Panc1 (cell line): ENCODE results near the gene RFC5. TPM values are rescaled to one million over a fixed set of nuclear protein-coding genes. Genes with fewer than 3 reads are reported as not detected.

Experiments
- ATAC-seq: fragments of 200-7000 bp; cut with Tn5 transposase; 2 replicates; pipeline ENCODE4 v1.9.1; 2020; ENCODE audit warnings: mild to moderate bottlenecking, moderate library complexity
- BruUV-seq: library from RNA; stranded (reverse); fragments of 400-500 nt; replicated peaks from 2 replicates; lab custom pipeline; 2021; lab: Mats Ljungman, UMichigan
- CTCF ChIA-PET: fragments of 300-600 bp; sonication (Branson Sonifier 250); formaldehyde crosslinking; loops from one replicate; lab custom pipeline; 2022; ENCODE audit warnings: antibody characterized with exemption; lab: Charles Lee
- POLR2A ChIA-PET: fragments of 300-600 bp; sonication (Branson Sonifier 250); formaldehyde crosslinking; loops from one replicate; lab custom pipeline; 2022; ENCODE audit warnings: antibody characterized with exemption; lab: Charles Lee
- DNase-seq: peaks from one replicate; pipeline ENCODE4 v3.0.0-alpha.2; 2010; ENCODE audit warnings: low read depth, low spot score
- H3K27ac ChIP-seq: 2 replicates; pipeline ENCODE4 v1.5.1; 2011; ENCODE audit warnings: mild to moderate bottlenecking, low read length, inconsistent platforms
- H3K27me3 ChIP-seq: fragments of 200-500 bp; sonication (Bioruptor generic); 2 replicates; pipeline ENCODE4 v1.6.0; 2014; ENCODE audit warnings: low read length, inconsistent platforms; ENCODE audit not compliant: control insufficient read depth, insufficient read depth
- H3K36me3 ChIP-seq: fragments of 200-500 bp; sonication (Bioruptor generic); 2 replicates; pipeline ENCODE4 v1.5.1; 2014; ENCODE audit warnings: inconsistent platforms, mild to moderate bottlenecking, low read length, moderate library complexity; ENCODE audit not compliant: control insufficient read depth, insufficient read depth
- H3K4me1 ChIP-seq: 2 replicates; pipeline ENCODE4 v1.5.1; 2011; ENCODE audit warnings: inconsistent platforms, mild to moderate bottlenecking, low read length, moderate library complexity; ENCODE audit not compliant: control insufficient read depth, insufficient read depth
- H3K4me3 ChIP-seq, 2 experiments: 2 replicates each; pipeline ENCODE4 v1.5.1; 2011 to 2012; ENCODE audit warnings: low read depth in 2 of 2, low read length in 2 of 2, mild to moderate bottlenecking in 2 of 2, inconsistent platforms in 1 of 2, moderate library complexity in 1 of 2
- H3K9me3 ChIP-seq: fragments of 200-500 bp; sonication (Bioruptor generic); 2 replicates; pipeline ENCODE4 v1.5.1; 2014; ENCODE audit warnings: low read depth, mild to moderate bottlenecking, inconsistent platforms, low read length, moderate library complexity; ENCODE audit not compliant: control insufficient read depth, insufficient read depth
- CTCF ChIP-seq: fragments of 450-650 bp; IDR thresholded peaks from 2 replicates; pipeline ENCODE4 v1.5.1; 2017; ENCODE audit warnings: mild to moderate bottlenecking
- POLR2AphosphoS5 ChIP-seq: IDR thresholded peaks from 2 replicates; pipeline ENCODE4 v1.6.1; 2012; ENCODE audit warnings: mild to moderate bottlenecking, low read depth, low read length, moderate library complexity
- REST ChIP-seq, 2 experiments: IDR thresholded peaks; 2 replicates each; pipeline ENCODE4 v1.6.1; 2011 to 2012; ENCODE audit warnings: low read depth in 2 of 2, control low read depth in 1 of 2, low read length in 1 of 2, mild to moderate bottlenecking in 1 of 2, moderate library complexity in 1 of 2; ENCODE audit not compliant: insufficient read depth in 1 of 2
- SIN3A ChIP-seq: IDR thresholded peaks from 2 replicates; pipeline ENCODE4 v1.6.1; 2012; ENCODE audit warnings: low read depth, mild to moderate bottlenecking, low read length, moderate library complexity, borderline replicate concordance; ENCODE audit not compliant: insufficient read depth
- TCF7L2 ChIP-seq: IDR thresholded peaks from 2 replicates; pipeline ENCODE4 v1.6.1; 2011; ENCODE audit warnings: mild to moderate bottlenecking, low read depth, low read length, inconsistent platforms
- in situ Hi-C: cut with HindIII; loops from 2 replicates; pipeline ENCODE4 v1.10.0; 2016; ENCODE audit warnings: low sequenced_read_pairs, low pct_unique_long_range_greater_than_20kb
- intact Hi-C: fragments of 100-400 bp; cut with micrococcal nuclease; formaldehyde crosslinking; loops from one replicate; pipeline ENCODE4 v1.10.0; 2022; ENCODE audit not compliant: unreplicated experiment
- total RNA-seq: library from RNA; stranded (reverse); gene quantifications from one replicate; pipeline ENCODE4 v1.2.1, GENCODE V29; 2021; ENCODE audit not compliant: unreplicated experiment

Gene RFC5
- total RNA-seq, 1 experiment from 2014 or later = 25.0 TPM

- TF ChIP-seq REST (IDR thresholded peaks at IDR 0.05; ENCODE audit: insufficient read depth in 1 of 2, low read depth in 2 of 2, low read length in 1 of 2) = no peak
- TF ChIP-seq CTCF = no peak
- no peak for TF ChIP-seq TCF7L2
- no peak for TF ChIP-seq POLR2AphosphoS5
- Histone ChIP-seq H3K4me1 (no peaks in the 10 kb centered on the region), H3K9me3 (0 out of 2 replicates have a peak, but pooled peaks cover 4% of the 10 kb centered on the region), H3K27ac (no peak overlapping the region), H3K36me3 (no peaks in the 10 kb centered on the region; the same call in 1 of the 2 replicates), H3K4me3 (no peak overlapping the region), H3K27me3 (peaks cover 22% of the 10 kb centered on the region)
- CTCF ChIA-PET = no interaction called here
- no TSS peak for BruUV-seq
- ATAC-seq (no peak), DNase-seq (no peak)
- intact Hi-C loops (no loop called here), in situ Hi-C loops (no loop called here)
- POLR2A ChIA-PET = no interaction called here
Observed at GRCh38 chr12:117972301-117972700, 44.2 kb upstream of the RFC5 start.

GRCh38 chr12:117975006-117975405 is 41.5 kb upstream of the RFC5 start:
- H3K27me3 ChIP-seq = peaks cover 7% of the 10 kb centered on the region; the same call in 1 of the 2 replicates
- H3K27ac ChIP-seq = no peak overlapping the region
- ChIA-PET POLR2A (no interaction called here), CTCF (no interaction called here)
- BruUV-seq = no TSS peak
- 0 out of 2 replicates have a peak, but pooled peaks cover 4% of the 10 kb centered on the region for H3K9me3 ChIP-seq
- H3K4me3 ChIP-seq = no peak overlapping the region
- in situ Hi-C loops = no loop called here
- intact Hi-C loops = no loop called here
- H3K4me1 ChIP-seq = no peaks in the 10 kb centered on the region
- H3K36me3 ChIP-seq = no peaks in the 10 kb centered on the region
- TF ChIP-seq POLR2AphosphoS5 = no peak
- no peak for TF ChIP-seq TCF7L2
- no peak for TF ChIP-seq CTCF
- DNase-seq (no peak), ATAC-seq (no peak)

- Histone ChIP-seq H3K9me3 (no peaks in the 10 kb centered on the region), H3K27ac (no peak overlapping the region), H3K4me3 (no peak overlapping the region), H3K36me3 (no peaks in the 10 kb centered on the region), H3K27me3 (peaks cover 3% of the 10 kb centered on the region; the same call in 1 of the 2 replicates), H3K4me1 (no peaks in the 10 kb centered on the region)
- TF ChIP-seq CTCF (no peak), TCF7L2 (no peak), SIN3A (no peak), POLR2AphosphoS5 (no peak), REST (IDR thresholded peaks at IDR 0.05; ENCODE audit: insufficient read depth in 1 of 2, low read depth in 2 of 2, low read length in 1 of 2) (no peak)
- POLR2A ChIA-PET = no interaction called here
- CTCF ChIA-PET = no interaction called here
- DNase-seq (no peak), ATAC-seq (no peak)
- intact Hi-C loops = no loop called here
- in situ Hi-C loops = no loop called here
- no TSS peak for BruUV-seq
Observed at GRCh38 chr12:117977373-117977772, 39.1 kb upstream of the RFC5 start.
